DND-41 (cell line): ENCODE results near the gene CCDC60.

ENCODE experiments used
- ATAC-seq: fragments of 200-7000 bp; cut with Tn5 transposase; 3 replicates; pipeline ENCODE4 v1.9.1; 2021; ENCODE audit warnings: low read depth; ENCODE audit not compliant: insufficient read depth
- DNase-seq: peaks from one replicate; pipeline ENCODE4 v3.0.0-alpha.2; 2020
- H2AFZ ChIP-seq: 2 replicates; pipeline ENCODE4 v1.6.0; 2012; ENCODE audit warnings: low read depth, low read length
- H3K27ac ChIP-seq: 2 replicates; pipeline ENCODE4 v1.5.1; 2012; ENCODE audit warnings: low read length, inconsistent platforms
- H3K27me3 ChIP-seq: fragments of 200-600 bp; sonication (generic); 2 replicates; pipeline ENCODE4 v1.6.0; 2012; ENCODE audit warnings: low read length, mild to moderate bottlenecking, inconsistent platforms; ENCODE audit not compliant: insufficient read depth, poor library complexity
- H3K36me3 ChIP-seq: 2 replicates; pipeline ENCODE4 v1.5.1; 2012; ENCODE audit warnings: low read length, inconsistent platforms; ENCODE audit not compliant: insufficient read depth
- H3K4me1 ChIP-seq: 2 replicates; pipeline ENCODE4 v1.5.1; 2012; ENCODE audit warnings: mild to moderate bottlenecking, low read length; ENCODE audit not compliant: insufficient read depth
- H3K4me2 ChIP-seq: 2 replicates; pipeline ENCODE4 v1.6.0; 2012; ENCODE audit warnings: mild to moderate bottlenecking, moderate library complexity, low read length, inconsistent platforms; ENCODE audit not compliant: insufficient read depth
- H3K4me3 ChIP-seq, 2 experiments: fragments of 200-600 bp in 1 of 2; shearing (Covaris generic) in 1 of 2; 2 replicates each; pipeline ENCODE4 v1.5.1; 2012 to 2016; ENCODE audit warnings: inconsistent platforms in 2 of 2, low read length in 2 of 2, mild to moderate bottlenecking in 2 of 2, low read depth in 1 of 2, moderate library complexity in 1 of 2
- H3K79me2 ChIP-seq: 2 replicates; pipeline ENCODE4 v1.6.0; 2012; ENCODE audit warnings: low read length, inconsistent platforms; ENCODE audit not compliant: insufficient read depth
- H3K9ac ChIP-seq: 2 replicates; pipeline ENCODE4 v1.6.0; 2012; ENCODE audit warnings: low read depth, mild to moderate bottlenecking, inconsistent platforms, low read length, moderate library complexity
- H3K9me3 ChIP-seq: 2 replicates; pipeline ENCODE4 v1.5.1; 2012; ENCODE audit warnings: low read length, moderate library complexity, mild to moderate bottlenecking, inconsistent platforms; ENCODE audit not compliant: insufficient read depth, severe bottlenecking
- H4K20me1 ChIP-seq: 2 replicates; pipeline ENCODE4 v1.6.0; 2012; ENCODE audit warnings: low read length; ENCODE audit not compliant: insufficient read depth
- EZH2 ChIP-seq: IDR thresholded peaks from 3 replicates; pipeline ENCODE4 v1.6.1; 2012; ENCODE audit warnings: borderline replicate concordance, low read depth, mild to moderate bottlenecking, moderate library complexity, low read length, inconsistent platforms; ENCODE audit not compliant: severe bottlenecking
- TF ChIP-seq, protein P1 (sequence below): IDR thresholded peaks from 2 replicates; pipeline ENCODE4 v1.5.1; 2012; ENCODE audit warnings: borderline replicate concordance, low read length, moderate library complexity, mild to moderate bottlenecking; ENCODE audit not compliant: poor library complexity, severe bottlenecking; ENCODE audit errors: extremely low read depth

CCDC60 gene

GRCh38 chr12:119412811-119413794, 78.6 kb downstream of the CCDC60 start:
- peak; percentile 43 for DNase-seq
- Histone ChIP-seq H3K9ac (no peak overlapping the region), H3K9me3 (no peaks in the 10 kb centered on the region), H3K4me3 (no peak overlapping the region), H2AFZ (no peak overlapping the region), H3K27ac (no peak overlapping the region), H3K27me3 (peaks cover 9% of the 10 kb centered on the region), H3K4me2 (no peak overlapping the region), H3K79me2 (no peaks in the 10 kb centered on the region), H3K4me1 (peaks cover 6% of the 10 kb centered on the region; the same call in 1 of the 2 replicates), H4K20me1 (no peaks in the 10 kb centered on the region), H3K36me3 (no peaks in the 10 kb centered on the region)
- TF ChIP-seq, protein P1, sequence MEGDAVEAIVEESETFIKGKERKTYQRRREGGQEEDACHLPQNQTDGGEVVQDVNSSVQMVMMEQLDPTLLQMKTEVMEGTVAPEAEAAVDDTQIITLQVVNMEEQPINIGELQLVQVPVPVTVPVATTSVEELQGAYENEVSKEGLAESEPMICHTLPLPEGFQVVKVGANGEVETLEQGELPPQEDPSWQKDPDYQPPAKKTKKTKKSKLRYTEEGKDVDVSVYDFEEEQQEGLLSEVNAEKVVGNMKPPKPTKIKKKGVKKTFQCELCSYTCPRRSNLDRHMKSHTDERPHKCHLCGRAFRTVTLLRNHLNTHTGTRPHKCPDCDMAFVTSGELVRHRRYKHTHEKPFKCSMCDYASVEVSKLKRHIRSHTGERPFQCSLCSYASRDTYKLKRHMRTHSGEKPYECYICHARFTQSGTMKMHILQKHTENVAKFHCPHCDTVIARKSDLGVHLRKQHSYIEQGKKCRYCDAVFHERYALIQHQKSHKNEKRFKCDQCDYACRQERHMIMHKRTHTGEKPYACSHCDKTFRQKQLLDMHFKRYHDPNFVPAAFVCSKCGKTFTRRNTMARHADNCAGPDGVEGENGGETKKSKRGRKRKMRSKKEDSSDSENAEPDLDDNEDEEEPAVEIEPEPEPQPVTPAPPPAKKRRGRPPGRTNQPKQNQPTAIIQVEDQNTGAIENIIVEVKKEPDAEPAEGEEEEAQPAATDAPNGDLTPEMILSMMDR, result peak; percentile 90
- no peak for TF ChIP-seq EZH2
- ATAC-seq, result no peak

DNA sequence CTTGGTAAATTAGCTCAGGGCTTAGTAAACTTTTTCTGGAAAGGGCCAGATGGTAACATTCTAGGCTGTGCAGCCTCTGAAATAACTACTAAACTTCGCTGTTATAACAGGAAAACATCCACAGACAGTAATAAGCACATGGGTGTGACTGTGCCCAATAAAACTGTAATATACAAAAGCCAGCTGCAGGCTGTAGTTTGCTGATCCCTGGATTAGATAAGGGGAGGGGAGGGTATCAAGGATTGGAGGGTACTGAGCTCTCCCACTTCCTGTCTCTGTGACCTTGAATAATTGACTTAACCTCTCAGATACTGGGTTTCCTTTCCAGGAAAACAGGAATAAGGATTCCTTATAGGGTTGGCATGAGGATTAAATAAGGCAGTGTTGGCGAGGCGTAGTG, 81.2 kb downstream of the CCDC60 start:
- no peak overlapping the region for H3K27ac ChIP-seq
- H3K79me2 ChIP-seq, result no peaks in the 10 kb centered on the region
- no peaks in the 10 kb centered on the region for H3K9me3 ChIP-seq
- no peak overlapping the region for H3K4me2 ChIP-seq
- no peak overlapping the region for H3K9ac ChIP-seq
- H3K4me3 ChIP-seq, result no peak overlapping the region
- no peak for TF ChIP-seq EZH2
- TF ChIP-seq, protein P1, result no peak
- H2AFZ ChIP-seq, result no peak overlapping the region
- peaks cover 6% of the 10 kb centered on the region; the same call in 1 of the 2 replicates for H3K4me1 ChIP-seq
- no peaks in the 10 kb centered on the region for H3K27me3 ChIP-seq
- H3K36me3 ChIP-seq, result no peaks in the 10 kb centered on the region
- peak; percentile 35; the same call in 1 of the 3 replicates for ATAC-seq
- H4K20me1 ChIP-seq, result no peaks in the 10 kb centered on the region
- DNase-seq, result no peak

DNA sequence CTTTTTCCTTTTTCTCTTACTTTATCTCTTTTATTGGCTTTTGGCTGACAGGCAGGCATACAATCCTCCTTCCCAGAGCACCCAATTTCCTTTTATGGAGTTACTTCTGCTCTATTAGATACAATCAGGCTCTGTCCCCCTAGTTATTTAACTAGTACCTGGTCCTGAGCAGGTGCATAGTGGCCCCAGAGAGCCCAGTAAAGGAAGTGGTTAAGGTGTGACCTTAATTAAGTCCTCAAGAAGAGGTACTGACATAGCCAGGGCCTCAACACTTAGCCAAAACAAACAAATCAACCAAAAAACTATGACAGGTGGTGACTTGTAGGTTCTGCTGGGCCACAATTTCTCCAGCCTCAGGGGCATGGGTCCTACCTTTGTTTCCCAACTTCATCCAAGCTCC, 82.9 kb downstream of the CCDC60 start:
- TF ChIP-seq, protein P1, result no peak
- H3K27me3 ChIP-seq, result no peaks in the 10 kb centered on the region
- no peaks in the 10 kb centered on the region for H4K20me1 ChIP-seq
- ATAC-seq (no peak), DNase-seq (no peak)
- no peaks in the 10 kb centered on the region for H3K79me2 ChIP-seq
- no peaks in the 10 kb centered on the region for H3K36me3 ChIP-seq
- no peak overlapping the region for H2AFZ ChIP-seq
- no peak overlapping the region for H3K9ac ChIP-seq
- no peak overlapping the region for H3K4me2 ChIP-seq
- peaks cover 6% of the 10 kb centered on the region; the same call in 1 of the 2 replicates for H3K4me1 ChIP-seq
- no peak overlapping the region for H3K27ac ChIP-seq
- no peak overlapping the region for H3K4me3 ChIP-seq
- H3K9me3 ChIP-seq, result no peaks in the 10 kb centered on the region
